GM21576 (cell line): Measurements from ENCODE around the gene ITPRIPL2.

Source experiments
- ATAC-seq: cut with Tn5 transposase; IDR thresholded peaks from one replicate; pipeline ENCODE4 v1.9.1; 2021; ENCODE audit warnings: mild to moderate bottlenecking, moderate library complexity; ENCODE audit not compliant: unreplicated experiment

Gene ITPRIPL2

GRCh38 chr16:19119564-19119963 is 5.8 kb downstream of the ITPRIPL2 start:
- no peak for ATAC-seq

DNA sequence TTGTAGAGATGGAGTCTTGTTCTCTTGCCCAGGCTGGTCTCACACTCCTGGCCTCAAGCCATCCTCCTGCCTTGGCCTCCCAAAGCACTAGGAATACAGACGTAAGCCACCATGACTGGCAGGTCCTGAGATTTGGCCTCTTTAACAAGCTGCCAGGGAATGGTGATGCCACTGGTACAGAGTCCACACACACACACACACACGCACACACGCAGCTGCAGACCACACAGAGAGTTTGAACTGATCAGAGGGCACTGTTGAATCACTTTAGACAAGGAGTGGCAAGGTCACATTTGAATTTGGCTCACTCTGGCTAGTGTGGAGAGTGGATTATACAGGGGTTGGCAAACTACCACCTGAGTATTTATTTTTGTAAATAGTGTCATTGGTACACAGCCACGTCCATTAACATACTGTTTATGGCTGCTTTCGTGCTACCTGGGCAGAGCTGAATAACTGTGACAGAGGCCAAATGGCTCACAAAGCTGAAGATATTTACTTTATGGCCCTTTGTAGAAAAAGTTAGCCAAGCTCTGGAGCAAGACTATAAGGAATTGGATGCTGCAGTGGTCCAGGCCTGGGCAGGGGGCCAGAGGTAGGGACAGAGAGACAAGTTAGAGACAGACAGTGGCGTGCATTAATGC is 9.9 kb downstream of the ITPRIPL2 start:
- ATAC-seq, result no peak

- ATAC-seq, result no peak
Measured at GRCh38 chr16:19126300-19126699, 12.5 kb downstream of the ITPRIPL2 start.

- peak; percentile 31 for ATAC-seq
Measured at GRCh38 chr16:19127205-19127604, 13.4 kb downstream of the ITPRIPL2 start.

DNA sequence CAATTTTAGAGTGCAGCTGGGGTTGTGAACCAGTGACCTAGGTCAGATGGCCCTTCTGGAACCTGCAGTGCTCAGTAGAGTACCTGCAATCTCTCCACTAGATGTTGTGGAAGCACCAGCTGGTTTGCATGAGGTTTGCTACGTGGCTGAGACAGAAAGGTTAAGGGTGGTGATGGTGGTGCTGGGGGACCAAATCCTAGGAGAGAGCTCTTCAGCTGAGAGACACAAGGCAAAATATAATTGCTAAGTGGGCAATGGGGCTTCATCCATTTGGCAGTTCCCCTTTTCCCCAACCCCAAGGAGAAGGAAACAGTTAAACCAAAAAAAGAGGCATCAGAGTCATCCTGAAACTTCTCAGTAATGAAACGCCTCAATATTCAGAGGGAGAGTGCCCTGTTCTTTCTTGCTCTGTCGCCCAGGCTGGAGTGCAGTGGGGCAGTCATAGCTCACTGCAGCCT is 13.9 kb downstream of the ITPRIPL2 start:
- peak; percentile 50 for ATAC-seq

- no peak for ATAC-seq
Measured at GRCh38 chr16:19128454-19129200, 14.9 kb downstream of the ITPRIPL2 start.

GRCh38 chr16:19130385-19130784 is 16.6 kb downstream of the ITPRIPL2 start:
- no peak for ATAC-seq

- no peak for ATAC-seq
Measured at GRCh38 chr16:19130852-19131824, 17.4 kb downstream of the ITPRIPL2 start.

DNA sequence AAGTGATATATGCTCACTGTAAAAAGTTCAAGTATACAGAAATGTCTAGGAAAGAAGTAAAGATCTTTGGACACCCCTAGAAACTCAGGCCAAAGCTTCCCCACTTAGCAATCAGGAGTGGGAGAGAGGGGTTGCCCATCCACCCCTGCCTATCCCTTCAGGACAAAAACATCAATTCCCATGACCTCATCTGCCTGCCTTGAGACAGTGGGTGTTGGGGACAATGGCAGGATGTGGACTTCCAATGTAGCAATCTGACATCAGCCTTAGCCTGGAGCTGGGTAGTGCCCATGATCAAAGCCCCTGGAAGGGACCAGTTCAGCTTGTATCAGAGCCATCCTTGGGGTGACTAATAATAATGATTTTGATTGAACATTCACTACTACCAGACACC is 18.1 kb downstream of the ITPRIPL2 start:
- no peak for ATAC-seq

DNA sequence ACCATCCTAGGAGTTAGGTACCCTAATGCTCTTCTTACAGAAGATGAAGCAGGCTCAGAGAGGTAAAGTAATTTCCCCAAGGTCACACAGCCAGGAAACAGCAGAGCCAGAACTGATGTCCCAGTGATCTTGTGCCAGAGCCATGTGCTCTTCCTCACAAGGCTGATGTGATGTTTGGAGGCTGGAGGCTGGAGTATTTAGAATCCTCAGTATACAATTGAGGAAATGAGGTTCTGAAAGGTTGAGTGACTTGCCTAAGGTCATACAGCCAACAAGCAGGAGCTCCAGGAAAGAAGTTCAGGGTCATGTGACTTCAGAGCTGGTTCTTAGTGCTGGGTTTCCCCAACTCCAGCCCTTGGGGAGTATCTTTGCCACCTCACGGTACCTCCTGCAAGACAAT is 18.5 kb downstream of the ITPRIPL2 start:
- ATAC-seq, result no peak

DNA sequence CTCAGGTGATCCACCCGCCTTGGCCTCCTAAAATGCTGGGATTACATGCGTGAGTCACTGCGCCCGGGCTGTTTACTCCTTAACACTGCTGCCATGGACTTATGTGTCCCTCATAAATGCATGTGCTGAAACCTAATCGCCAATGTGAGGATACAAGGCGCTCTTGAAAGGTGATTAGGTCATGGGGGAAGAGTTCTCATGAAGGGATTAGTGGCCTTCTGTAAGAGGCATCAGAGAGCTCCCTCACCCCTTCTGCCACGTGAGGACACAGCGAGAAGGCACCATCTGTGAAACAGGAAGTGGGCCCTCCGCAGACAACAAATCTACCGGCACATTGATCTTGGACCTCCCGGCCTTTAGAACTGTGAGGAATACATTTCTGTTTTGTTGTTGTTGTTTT is 19.1 kb downstream of the ITPRIPL2 start:
- ATAC-seq, result no peak

- ATAC-seq, result no peak
Measured at GRCh38 chr16:19133600-19133999, 19.8 kb downstream of the ITPRIPL2 start.

GRCh38 chr16:19135201-19135842 is 21.6 kb downstream of the ITPRIPL2 start:
- ATAC-seq, result no peak

- no peak for ATAC-seq
Measured at GRCh38 chr16:19135896-19136438, 22.2 kb downstream of the ITPRIPL2 start.

GRCh38 chr16:19136549-19137196 is 22.9 kb downstream of the ITPRIPL2 start:
- no peak for ATAC-seq

DNA sequence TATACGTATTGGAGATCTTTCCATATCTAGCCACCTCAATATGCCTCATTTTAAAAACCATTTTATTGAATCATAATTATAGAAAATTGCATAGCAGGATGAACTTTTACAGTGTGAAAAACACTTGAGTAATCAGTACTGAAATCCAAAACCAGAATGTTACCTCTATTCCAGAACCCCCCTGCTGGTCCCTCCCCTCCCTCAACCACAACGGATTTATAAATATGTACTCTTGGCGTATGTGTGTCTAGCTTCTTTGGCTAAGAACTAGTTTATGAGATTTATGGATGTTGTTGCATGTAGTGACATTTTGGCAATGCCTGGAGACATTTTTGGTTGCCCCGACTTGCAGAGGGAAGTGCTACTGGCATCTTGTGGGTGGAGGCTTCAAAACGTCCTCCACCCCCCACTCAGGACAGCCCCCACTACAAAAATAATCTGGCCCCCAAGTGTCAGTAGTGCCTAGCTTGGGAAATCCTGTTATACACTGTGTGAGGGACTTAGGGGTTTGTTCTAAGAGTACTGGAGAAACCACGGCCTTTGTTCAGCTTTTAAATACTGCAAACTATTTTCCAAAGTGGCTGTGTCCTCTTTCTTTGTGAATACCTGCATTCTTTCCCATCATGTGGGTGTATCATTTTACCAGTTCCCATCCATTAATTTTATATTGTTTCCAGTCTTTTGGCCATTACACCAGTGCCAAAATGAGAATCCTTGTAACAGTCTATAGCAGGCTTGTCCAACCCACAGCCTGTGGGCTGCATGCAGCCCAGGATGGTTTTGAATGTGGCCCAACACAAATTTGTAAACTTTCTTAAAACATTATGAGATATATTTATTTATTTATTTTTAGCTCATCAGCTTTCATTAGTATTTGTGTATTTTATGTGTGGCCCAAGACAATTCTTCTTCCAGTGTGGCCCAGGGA is 23.7 kb downstream of the ITPRIPL2 start:
- ATAC-seq, result no peak

- ATAC-seq, result no peak
Measured at GRCh38 chr16:19138601-19139000, 24.8 kb downstream of the ITPRIPL2 start.

DNA sequence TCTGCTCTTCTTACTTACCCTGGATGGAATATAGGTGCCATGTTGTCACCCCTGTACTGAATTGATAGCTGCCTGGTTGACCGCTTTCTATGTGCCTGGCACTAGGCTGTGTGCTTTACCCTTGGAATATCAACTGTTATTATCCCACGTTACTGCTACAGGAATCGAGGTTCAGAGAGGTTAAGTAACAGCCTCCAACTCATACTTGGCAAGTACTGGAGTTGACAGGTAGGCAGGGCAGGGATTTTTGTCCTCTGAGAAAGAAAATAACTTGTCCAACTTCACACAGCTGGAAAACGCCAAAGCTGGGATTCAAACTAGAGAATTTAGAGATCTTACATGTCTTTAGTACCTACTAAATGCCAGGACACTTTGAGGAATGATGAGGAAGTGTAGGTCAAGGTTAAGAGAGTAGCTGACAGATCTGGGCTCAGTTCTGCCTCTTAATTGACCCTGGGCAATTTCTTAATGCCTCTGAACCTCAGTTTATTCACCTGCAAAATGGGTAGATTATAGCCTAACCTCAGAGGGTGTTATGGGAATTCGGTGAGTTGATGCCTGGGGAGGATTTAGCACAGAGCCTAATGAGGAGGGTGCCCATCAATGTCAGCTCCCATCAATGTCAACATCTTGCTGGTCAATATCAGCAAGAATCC is 25.8 kb downstream of the ITPRIPL2 start:
- no peak for ATAC-seq
